Vagina (tissue), 2 donors: ENCODE data around the gene COL16A1.

ENCODE experiments used
- POLR2A ChIP-seq, 2 donors: fragments of 450-650 bp; IDR thresholded peaks; one replicate each; pipeline ENCODE4 v1.6.1; 2017; ENCODE audit warnings: antibody characterized with exemption in 2 of 2, mild to moderate bottlenecking in 2 of 2, moderate library complexity in 2 of 2
- POLR2AphosphoS5 ChIP-seq, 2 donors: sonication (generic); formaldehyde crosslinking; IDR thresholded peaks; one replicate each; pipeline ENCODE4 v1.9.0; 2017; ENCODE audit warnings: antibody characterized with exemption in 2 of 2, mild to moderate bottlenecking in 2 of 2, low read depth in 1 of 2; ENCODE audit not compliant: insufficient read depth in 1 of 2
- TF ChIP-seq, protein P1 (sequence below), 3 experiments: fragments of 450-650 bp in 2 of 3; fragments of 200-600 bp in 1 of 3; sonication (generic) in 1 of 3; IDR thresholded peaks; one replicate each; pipeline ENCODE4 v1.5.1; 2017 to 2019; ENCODE audit warnings: antibody characterized with exemption in 3 of 3, mild to moderate bottlenecking in 2 of 3, moderate library complexity in 2 of 3

DNA sequence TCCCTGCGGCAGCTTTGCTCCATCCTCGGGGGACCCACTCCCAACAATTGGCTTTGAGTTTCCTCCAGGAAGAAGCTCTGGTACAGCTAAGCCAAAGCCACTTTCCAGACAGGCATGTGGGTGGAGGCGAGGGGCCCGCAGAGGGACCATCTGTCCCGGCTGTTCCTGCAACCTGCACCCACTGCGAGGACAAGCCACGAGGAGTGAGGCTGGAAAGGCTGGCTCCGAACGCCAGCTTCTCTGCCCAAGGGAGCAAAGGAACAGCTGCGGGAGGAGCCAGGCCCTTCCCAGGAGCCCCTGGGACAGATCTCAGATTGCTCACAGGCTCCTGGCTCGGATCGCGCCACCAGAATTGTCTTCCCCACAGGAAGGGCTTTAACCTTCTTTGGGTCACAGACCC is 30.8 kb downstream of the COL16A1 start:
- TF ChIP-seq, protein P1, sequence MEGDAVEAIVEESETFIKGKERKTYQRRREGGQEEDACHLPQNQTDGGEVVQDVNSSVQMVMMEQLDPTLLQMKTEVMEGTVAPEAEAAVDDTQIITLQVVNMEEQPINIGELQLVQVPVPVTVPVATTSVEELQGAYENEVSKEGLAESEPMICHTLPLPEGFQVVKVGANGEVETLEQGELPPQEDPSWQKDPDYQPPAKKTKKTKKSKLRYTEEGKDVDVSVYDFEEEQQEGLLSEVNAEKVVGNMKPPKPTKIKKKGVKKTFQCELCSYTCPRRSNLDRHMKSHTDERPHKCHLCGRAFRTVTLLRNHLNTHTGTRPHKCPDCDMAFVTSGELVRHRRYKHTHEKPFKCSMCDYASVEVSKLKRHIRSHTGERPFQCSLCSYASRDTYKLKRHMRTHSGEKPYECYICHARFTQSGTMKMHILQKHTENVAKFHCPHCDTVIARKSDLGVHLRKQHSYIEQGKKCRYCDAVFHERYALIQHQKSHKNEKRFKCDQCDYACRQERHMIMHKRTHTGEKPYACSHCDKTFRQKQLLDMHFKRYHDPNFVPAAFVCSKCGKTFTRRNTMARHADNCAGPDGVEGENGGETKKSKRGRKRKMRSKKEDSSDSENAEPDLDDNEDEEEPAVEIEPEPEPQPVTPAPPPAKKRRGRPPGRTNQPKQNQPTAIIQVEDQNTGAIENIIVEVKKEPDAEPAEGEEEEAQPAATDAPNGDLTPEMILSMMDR (IDR thresholded peaks at IDR 0.05) = no peak
- no peak for TF ChIP-seq POLR2AphosphoS5 (IDR thresholded peaks at IDR 0.05; ENCODE audit: insufficient read depth in 1 of 2, low read depth in 1 of 2)
- no peak for TF ChIP-seq POLR2A (IDR thresholded peaks at IDR 0.05)
